HG03097 (cell line): ENCODE results near the gene FOSL2.

ENCODE experiments used
- ATAC-seq: cut with Tn5 transposase; IDR thresholded peaks from one replicate; pipeline ENCODE4 v1.9.1; 2021; ENCODE audit not compliant: unreplicated experiment, low FRiP score

The FOSL2 gene

DNA sequence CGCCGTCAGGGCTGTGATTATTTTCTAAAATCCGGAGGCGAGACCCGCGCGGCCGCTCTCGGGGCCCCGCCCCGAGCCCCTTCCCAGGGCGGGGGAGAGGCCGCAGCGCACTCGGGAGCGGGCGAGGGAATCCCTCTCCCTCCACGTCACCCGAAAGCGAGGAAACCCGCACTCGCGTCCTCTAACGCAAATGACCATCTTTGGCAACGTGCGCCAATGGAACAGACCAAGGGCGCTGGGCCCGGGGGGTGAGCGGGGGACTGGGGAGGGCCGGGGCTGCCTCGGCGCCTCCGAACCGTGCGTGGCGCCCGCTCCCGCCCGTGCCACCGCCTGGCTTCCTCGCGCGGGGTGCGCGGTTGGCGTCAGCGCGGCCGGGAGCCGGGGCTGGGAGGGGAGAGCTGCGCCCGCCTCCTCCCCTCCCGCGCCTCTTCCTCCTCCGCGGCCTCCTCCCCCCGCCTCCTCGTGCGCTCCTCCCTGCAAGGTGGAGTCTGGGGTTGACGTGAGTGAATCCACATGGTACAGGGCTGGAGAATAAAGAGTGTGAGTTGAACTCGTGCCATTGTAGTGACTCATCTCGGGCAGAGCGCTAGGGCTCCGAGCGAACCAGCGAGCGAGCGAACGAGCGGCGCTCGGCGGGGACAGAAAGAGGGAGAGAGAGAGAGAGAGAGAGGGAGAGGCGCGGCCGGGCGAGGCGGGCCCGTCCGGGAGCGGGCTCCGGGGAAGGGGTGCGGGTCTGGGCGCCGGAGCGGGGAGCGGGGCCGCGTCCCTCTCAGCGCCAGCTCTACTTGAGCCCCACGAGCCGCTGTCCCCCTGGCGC is at the start of gene FOSL2:
FOSL2 (plus strand) TSS at position 562 of the 817 bp plus-strand sequence. CDS start 863 bp downstream, outside the sequence.
- ATAC-seq, result peak; percentile 64

DNA sequence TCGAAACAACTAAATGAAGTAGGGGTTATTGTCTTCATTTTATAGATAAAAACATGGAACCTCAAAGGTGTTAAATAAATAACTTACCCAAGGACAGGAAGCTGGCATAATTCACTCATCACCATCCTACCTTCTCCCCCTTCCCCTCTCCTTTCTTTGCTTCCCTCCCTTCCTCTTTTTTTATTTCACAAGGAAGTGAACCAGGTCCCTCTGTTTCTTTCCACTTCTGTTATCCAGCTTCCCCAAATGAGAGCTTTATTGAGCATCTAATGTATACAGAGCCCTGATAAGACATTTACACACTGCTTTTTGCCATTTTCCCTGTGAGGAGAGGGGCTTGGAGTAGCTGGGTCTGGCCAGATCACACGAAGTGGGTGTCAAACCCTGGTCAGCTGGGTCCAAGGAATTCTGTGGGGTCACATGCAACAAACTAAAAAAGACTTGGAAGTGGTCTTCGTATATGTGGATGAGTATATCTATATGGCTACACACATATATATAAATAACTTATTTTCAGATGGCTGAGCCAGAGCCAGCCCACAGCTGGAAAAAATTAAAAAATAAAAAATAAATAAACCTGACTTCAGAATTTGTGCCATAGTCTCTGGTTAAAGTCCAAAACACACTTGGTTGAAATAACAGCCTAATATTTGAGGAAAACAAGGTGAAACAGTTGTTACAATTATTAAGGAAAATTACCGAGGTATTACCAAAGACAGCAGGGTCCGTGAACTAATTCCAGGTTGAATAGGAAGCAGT is 49.3 kb upstream of the FOSL2 start:
- ATAC-seq, result no peak

DNA sequence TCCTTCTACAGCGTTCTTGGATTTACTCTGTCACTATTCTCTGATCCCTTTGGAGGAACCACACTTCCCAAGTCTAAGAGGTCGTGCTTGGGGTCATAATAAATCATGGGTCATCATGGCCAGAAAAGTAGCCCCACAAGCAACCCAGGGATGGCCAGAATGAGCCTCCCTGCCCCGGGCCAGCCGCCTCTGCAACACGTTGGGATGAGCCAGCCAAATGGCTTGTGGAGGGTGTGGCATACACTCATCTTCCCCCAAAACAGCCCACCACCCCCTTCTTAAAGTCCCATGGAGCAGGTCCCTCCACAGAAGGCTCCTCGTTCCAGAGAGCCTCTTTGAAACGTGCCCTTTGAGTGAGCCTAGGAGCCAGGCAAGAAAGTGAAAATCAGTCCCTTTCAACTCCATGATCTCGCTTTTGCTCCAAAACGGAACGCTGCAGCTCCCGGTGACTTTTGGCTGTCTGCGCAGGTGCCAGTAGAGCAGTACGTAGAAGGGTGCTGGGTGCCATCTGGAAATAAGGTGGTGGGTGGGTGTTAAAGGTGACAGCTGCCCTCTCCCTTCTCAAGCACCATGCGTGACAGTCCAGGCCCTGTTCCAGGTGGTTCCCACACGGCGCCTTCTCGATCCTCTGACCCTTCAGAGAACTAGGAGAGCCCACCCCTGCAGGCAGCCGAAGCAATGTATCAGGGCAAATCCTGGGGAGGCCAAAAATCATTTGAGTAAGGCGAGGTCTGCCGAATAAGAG is 48.5 kb upstream of the FOSL2 start:
- no peak for ATAC-seq

DNA sequence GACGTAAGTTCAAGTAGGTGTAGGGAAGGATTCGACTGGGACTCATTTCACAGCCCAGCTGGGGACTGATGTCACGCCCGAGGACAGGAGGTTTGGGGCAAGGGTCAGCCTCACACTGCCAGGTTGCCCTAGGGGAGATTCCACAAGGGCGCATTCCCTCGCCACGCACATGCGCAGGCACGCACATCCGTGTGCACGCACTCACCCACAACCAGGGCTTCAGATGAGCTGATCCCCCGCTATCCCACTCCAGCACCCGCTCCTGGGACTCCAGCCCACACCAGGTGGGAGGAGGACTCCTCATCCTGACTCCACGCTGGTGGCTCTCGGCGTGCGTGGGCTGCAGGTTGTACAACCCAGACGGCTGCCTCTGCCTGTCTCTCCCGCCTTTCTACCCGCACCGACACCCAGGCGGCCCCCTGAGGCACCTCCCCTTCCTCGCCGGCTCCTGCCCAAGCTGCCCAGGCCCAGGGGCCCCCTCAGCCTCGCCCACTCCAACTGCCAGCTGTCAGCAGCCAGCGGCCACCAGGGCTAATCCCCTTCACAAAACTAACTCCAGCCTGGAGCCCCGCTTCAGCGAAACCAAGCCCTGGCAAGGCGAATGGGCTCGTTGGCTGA is 47.8 kb upstream of the FOSL2 start:
- ATAC-seq, result no peak

DNA sequence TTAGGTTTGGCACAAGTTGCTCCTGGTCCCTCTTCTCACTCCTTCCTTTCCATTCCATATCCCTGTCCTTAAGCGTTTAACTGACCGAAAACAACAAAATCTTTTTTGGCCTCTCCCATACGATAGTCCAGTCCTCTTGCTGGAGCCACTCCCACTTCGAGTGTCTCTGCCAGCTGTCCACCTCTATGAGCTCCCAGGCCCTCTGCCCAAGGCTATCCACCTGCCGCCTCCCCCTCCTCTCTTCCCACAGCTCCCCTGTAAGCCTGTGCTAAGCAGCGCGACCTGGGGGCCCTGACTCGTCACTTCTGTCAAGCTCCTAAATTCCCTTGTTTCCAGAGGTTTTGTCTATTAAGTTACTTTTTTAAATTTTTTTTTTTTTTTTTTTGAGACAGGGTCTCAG is 47.0 kb upstream of the FOSL2 start:
- no peak for ATAC-seq

DNA sequence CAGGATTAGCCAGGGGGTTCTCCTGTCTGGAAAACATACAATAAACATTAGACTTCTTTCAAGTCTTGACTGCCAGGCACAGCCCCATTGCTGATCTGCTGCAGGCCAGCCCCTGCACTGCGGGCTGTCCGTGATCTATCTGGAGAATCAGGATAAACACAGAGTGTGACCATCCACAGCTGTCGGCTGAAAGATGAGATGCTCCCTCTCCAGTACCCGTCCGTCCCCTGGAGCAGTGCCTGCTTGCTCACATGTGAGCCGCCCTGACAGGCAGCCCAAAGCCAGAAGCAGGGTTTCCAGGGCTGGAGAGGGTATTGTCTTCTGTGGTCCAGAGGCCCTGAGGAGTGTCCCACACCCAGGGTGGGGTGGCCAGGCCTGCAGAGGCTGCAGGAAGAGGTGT is 46.1 kb upstream of the FOSL2 start:
- no peak for ATAC-seq

DNA sequence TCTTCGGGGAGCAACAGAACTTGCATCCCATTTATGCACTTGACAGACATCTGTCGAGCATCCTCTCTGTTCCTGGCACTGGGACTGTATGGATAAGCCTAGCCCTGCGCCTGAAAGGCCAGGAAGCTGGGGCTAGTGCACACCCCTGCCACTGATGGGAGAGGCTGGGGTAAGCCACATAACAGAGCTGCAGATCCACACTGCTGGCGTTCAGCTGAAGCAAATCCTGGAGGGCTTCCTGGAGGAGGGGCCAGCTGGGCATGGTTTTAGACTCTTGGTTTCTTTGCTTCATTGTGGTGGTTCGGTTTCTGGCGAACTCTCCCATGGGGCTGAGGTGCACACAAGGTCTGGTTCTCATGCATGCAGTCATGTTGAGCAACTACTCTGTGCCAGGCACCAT is 45.5 kb upstream of the FOSL2 start:
- no peak for ATAC-seq

DNA sequence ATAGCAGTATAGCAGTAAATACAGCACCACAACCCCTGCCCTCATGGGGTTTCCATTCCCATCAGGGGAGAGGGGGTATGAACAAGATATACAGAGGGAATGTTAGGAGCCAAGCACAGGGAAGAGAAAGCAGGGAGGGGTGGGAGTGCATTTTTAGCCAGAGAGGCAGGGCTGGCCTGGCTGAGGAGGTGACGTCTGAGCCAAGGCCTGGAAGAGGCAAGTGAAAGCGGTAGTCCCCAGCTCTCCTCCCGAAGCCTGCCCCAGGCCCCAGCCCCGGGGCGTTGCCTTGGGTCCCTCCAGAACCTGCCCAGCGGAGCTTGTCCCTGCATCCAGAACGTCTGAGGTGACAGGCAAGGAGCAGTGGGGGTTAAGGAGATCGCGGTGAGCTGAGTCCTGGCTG is 45.1 kb upstream of the FOSL2 start:
- no peak for ATAC-seq

DNA sequence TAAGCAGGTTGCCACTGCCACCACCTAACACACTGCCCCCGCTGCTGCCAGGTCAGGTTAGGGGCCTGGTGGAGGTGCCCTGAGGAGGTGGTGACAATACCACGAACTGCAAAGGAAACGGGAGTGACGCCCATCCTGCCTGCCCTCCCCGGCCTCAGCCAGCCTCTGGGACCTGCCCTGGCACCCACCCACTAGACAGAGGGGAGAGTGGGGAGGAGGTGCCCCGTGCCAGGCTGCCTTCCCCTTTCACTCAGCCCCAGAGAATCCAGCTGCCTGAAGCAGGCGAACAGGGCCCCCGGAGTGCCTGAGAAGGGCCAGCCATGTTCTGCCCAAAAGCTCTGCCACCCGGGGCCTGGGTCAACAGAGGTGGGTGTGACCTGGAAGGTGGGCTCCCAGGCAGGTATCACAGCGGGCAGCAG is 44.5 kb upstream of the FOSL2 start:
- ATAC-seq, result no peak

DNA sequence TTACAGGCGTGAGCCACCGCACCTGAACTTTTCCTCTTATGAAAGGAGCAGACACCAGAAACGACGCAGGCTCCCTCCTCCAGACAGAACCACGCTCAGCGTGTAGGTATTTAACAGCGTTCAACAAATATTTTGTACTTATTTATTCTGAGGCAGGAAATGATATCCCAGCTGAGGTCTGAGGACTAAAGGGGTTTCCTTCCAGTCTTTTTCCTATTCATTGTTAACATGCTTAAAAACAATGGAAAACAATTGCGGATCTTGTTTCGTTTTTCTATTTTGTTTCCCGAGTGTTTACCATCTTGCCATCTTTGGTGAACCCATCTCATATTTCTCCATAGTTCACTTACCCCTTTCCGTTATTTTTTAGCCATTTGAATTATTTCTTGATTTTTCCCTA is 43.7 kb upstream of the FOSL2 start:
- no peak for ATAC-seq

DNA sequence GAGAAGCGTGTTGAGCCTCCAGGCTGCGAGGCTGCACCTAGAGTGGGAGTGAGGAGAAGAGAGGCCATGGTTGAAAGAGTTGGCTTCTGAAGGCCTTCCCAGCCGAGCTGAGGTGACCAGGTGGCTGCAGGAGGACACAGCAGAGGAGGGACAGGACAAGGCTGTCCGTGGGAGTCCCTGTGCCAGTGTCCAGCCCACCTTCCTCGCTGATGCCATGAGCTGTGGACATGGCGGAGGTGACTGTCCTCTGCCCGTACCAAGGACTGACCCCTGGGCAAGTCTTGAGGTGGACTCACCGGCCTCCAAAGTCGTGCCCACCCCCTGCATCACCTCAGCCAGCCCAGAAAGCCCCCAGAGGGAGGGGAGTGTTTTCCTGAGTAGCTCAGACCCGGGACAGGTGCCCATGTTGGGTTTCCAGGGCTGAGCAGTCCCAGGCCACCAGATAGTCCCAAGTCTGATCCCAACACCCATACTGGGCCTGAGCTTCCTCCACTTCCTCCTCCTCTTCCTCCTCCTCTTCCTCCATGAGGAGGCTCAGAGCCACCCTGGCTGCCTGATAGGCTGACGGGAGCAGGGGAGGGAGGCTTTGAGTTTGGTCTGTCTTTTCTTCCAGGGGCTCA is 43.0 kb upstream of the FOSL2 start:
- ATAC-seq, result no peak

DNA sequence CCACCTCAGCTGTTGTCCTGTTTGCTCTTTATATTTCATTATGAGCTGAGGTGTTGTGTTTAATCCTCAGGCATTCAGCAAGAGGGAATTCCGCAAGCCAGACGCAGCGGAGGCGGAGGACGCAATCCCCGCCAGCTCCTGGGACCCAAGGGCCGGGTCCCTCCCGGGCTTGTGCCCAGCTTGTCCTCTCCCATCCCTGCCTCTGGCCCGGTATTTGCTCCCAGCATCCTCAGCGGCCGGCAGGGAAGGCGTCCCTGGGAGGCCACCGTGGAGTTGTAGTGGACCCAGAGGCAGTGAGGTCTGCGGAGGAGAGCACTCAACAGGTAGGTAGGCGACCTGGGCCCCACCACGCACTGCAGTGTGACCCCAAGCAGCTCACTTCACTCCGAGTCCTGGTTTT is 42.5 kb upstream of the FOSL2 start:
- ATAC-seq, result no peak

DNA sequence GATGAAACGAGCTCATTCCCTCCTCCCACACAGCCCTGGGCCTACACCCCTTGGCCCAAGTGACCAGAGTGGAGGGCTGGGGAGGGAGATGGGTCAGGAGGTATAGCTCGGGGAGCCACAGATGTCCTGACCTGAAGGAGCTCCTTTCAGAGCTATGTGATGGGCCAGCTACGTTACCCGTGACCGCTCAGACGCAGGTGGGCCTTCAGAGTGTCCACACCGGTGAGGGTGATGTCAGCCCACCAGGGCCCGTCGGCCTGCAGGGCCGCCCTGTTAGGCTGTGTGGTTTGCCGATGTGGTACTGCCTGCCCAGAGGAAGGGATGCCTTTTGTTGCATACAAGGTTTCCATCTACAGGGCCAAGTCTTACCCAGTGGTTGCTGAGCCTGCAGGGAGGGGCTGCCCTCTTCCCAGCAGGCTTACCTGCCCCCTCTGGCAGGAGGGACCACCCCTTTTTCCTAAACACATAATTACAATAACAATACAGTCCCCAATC is 41.8 kb upstream of the FOSL2 start:
- no peak for ATAC-seq

DNA sequence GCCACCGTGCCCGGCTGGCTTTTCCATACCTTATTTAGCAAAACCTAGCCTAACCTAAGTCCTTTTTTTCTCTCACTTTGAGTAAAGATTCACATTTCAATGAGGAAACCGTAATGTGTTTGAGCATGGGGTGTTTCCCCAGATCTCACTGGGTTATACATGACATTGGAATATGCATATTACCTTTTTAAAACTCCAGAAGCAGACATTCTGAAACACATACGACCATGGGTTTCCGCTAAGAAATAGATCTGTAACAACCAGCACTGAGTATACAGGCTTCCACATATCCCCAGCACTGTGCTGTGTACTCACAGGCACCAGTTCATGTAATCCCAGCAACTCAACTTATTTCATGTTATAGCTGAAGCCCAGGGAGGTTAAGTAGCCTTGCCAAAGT is 41.0 kb upstream of the FOSL2 start:
- no peak for ATAC-seq

DNA sequence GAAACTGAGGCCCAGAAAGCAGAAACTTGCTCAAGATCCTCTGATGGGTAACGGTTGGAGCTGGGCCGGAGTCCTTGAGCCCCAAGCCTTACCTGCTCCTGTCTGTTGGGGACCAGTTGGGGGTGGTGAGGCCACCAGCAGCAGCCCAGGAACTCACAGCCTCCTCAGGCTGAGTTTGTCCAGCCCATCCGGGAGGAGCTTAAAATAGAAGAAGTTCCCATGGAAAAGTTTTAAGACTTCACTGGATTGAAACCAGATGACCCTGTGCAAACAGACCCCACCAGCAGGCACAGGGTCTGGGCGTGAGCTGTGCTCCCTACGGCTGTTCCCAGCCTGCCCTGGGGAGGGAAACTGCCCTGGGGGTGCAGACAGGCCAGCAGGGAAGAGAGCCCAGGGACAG is 40.6 kb upstream of the FOSL2 start:
- ATAC-seq, result no peak

DNA sequence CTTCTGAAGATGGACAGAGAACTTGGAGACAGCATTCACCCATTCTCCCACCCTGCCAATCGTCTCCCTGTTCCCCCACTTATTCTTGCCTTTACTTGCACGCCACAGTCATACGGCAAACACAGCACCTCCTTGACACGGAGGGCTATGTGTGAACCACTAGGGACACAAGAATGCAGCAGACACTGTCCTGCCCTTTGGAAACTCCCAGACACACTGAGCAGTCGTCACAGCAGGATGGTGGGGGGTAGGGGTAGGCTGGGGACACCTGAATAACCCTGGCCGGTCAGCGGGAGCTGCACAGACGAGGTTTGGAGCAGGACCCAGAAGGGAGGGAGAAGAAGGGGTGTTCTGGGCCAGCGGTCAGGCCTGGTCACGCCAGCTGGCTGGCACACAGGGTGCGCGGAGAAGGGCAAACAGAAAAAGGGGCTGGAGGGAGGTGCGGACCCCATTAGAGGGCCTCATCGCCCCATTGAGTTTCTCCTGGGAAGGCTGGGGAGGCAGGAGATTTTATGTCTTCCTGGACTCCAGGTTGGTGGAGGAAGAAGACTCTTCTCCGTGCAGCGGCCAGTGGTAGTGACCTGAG is 40.0 kb upstream of the FOSL2 start:
- no peak for ATAC-seq

DNA sequence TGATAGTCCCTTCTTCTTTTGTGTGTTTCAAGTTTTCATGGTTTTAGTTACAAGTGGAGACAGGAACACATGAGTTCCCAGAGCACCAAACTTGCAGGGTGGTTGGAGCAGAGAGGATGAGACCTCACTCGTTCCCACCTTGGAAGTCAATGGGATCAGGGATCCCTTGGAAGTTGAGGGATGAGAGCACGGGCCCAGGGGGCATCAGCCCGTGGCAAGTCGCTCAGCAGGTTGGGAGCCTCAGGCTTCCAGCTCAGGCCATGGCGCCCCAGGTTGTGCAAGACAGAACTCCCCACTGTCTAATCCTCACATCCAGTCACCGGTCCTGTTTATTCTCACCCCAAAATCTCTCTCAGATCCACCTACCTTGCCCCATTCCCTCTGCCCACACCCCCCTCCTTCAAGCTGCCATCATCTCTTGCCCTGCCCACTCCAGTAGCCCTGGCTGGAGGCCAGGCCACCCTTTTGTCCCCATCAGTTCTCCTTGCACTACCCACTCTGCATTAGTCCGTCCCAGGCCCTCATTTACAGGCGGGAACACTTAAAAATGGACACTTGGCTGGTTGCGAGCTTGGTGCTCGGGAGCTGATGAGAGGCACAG is 37.6 kb upstream of the FOSL2 start:
- no peak for ATAC-seq

DNA sequence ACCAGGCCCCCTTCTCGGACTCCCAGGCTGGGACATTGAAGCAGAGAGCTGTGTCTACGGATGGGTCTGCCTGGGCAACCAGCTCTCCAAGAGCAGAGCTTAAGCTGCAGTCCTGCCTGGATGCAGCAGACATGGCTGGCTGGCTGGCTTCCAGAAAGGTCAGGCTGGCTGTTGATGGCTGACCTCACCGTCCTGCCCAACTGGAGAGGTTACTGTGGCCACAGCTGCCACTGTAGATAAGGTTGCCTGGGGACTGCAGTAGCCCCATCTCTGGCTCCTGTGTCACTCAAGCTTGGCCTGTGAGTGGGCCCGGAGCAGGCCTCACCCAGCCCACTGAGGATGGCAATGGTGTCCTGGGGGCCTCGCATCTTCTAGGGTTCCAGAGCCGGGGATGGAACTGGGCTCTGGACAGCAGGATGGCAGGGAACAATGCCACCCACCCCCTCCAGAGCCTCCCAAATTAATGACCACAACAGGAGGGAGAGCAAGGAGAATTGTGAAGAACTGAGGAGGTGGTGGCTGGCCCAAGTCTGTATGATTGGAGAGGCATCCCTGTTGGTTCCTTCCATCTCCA is 37.0 kb upstream of the FOSL2 start:
- ATAC-seq, result no peak
